HUDEP-2 (cell line): ENCODE measurements around the gene VSTM4.
A peak's percentile ranks its signal among the peaks of the same experiment; 100 is the strongest.

ENCODE experiments used
- DNase-seq, 76 experiments: peaks; one replicate each; lab custom pipeline; 2025; ENCODE audit not compliant: unreplicated experiment in 76 of 76; lab: John Stamatoyannopoulos, UW

The VSTM4 gene

GRCh38 chr10:48981310-48981907 is 133.9 kb downstream of the VSTM4 start:
- peak in 35 of 76 experiments; percentile 1 to 51 (median 17) for DNase-seq

- no peak for DNase-seq
These were observed 137.0 kb downstream of the VSTM4 start for GRCh38 chr10:48978318-48978717.

GRCh38 chr10:48976196-48976595 is 139.1 kb downstream of the VSTM4 start:
- peak in 2 of 76 experiments; percentile 6 to 17 for DNase-seq

- DNase-seq: no peak
These were observed 140.7 kb downstream of the VSTM4 start for GRCh38 chr10:48974510-48975156.

GRCh38 chr10:48973065-48973464 is 142.3 kb downstream of the VSTM4 start:
- DNase-seq: no peak

- DNase-seq: no peak
These were observed 144.7 kb downstream of the VSTM4 start for GRCh38 chr10:48970654-48971053.

GRCh38 chr10:48970046-48970445 is 145.3 kb downstream of the VSTM4 start:
- DNase-seq: no peak

- no peak for DNase-seq
These were observed 147.3 kb downstream of the VSTM4 start for GRCh38 chr10:48968036-48968435.

- DNase-seq: no peak
These were observed 149.9 kb downstream of the VSTM4 start for GRCh38 chr10:48965460-48965859.
